NCI-H187 treated with DMSO at 0.1 percent for 48 hours (cell line): ENCODE results near the gene SNAP91.
"Not testable (repeated sequence)": the region's sequence is repeated elsewhere in the genome, so short reads cannot be mapped to it uniquely, and the experiment has no call there.

Source experiments
- DNase-seq: peaks from one replicate; lab custom pipeline; 2025; lab: John Stamatoyannopoulos, UW

SNAP91 gene, protein sequence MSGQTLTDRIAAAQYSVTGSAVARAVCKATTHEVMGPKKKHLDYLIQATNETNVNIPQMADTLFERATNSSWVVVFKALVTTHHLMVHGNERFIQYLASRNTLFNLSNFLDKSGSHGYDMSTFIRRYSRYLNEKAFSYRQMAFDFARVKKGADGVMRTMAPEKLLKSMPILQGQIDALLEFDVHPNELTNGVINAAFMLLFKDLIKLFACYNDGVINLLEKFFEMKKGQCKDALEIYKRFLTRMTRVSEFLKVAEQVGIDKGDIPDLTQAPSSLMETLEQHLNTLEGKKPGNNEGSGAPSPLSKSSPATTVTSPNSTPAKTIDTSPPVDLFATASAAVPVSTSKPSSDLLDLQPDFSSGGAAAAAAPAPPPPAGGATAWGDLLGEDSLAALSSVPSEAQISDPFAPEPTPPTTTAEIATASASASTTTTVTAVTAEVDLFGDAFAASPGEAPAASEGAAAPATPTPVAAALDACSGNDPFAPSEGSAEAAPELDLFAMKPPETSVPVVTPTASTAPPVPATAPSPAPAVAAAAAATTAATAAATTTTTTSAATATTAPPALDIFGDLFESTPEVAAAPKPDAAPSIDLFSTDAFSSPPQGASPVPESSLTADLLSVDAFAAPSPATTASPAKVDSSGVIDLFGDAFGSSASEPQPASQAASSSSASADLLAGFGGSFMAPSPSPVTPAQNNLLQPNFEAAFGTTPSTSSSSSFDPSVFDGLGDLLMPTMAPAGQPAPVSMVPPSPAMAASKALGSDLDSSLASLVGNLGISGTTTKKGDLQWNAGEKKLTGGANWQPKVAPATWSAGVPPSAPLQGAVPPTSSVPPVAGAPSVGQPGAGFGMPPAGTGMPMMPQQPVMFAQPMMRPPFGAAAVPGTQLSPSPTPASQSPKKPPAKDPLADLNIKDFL

DNA sequence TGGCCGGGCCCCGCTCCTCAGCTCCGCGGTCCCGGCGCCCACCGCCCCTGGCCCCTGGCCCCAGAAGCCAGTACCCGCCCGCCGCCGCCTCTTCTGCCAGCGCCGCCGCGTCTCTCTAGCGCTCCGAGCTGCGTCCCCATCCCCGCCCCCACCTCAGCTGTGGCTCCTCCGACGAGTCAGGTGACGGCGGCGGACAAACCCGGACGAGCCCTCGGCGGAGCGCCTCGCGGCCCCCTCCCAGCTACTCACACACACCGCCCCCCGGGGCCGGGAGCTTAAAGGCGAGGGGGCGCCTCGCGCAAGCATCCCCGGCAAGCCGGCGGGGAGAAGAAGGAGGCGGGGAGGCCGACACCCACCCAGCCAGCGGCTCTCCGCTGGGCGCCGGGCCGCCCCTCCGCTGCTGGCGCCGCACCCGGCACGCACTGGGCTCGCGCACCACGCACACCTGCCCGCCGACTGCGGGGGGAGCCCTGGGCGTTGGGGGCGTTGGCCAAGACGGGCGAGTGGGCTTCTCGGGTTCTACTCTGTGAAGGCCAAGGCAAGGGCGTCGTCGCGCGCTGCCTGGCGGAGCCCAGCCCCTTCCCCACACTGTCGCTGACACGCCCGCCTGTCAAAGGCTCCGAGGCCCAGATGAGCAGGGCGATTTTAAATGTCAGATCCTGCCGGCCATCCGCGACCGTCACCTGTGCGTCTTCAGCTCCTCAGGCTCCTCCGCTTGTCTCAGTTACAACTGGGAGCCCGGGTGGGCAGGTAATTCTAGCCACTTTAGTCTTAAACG, at the start of gene SNAP91:
Gene SNAP91, minus strand, starts transcription at position 132 of the 778 bp plus-strand sequence. CDS start 1,174 bp downstream, outside the sequence.
- DNase-seq = no peak

DNA sequence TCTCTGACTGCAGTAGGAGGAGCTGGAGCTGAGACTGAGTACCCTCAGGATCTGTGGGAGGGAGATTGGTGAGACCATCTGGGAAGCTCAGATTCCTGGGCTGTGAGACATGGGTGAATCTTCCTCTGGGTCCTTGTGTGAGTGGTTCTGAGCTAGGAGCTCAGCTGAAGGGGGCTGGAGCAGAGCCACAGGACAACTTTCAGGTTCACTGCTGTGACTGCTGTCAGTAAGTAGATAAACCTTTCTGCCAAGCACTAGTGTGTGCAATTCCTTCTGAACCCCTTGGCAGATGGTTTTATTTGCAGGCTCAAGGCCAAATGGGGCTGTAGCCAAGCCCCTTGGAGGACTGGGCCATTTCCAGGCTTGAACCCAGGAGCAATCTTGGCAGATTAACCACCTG, 49.6 kb upstream of the SNAP91 start:
- no peak for DNase-seq

DNA sequence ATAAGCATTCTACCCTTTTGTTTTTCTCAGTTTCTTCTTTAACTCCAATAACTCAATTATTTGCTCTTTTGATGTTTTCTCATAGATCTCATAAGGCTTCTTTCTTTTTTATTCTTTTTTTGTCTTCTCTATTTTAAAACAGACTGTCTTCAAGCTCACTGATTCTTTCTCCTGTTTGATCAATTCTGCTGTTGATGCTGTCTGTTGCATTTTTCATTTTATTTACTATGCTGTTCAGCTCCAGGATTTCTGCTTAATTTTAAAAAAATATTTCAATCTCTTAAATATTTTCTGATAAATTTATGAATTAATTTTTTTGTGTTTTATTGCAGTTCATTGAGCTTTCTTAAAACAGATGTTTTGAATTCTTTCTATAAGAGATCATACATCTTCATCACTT, 48.1 kb upstream of the SNAP91 start:
- DNase-seq = no peak

DNA sequence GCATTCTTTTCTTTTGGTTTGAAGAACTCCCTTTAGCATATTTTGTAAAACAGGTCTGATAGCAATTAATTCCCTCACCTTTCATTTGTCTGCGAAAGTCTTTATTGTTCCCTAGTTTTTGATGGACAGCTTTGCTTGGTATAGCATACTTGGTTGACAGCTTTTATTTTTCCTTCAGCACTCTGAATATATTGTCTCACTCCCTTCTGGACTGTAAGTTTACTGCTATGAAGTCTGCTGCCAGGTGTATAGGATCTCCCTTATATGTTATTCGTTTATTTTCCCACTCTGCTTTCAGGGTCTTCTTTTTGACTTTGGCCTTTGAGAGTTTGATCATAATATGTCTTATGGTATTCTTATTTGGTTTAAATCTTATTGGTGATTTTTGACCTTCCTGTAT, 47.7 kb upstream of the SNAP91 start:
- DNase-seq = no peak

DNA sequence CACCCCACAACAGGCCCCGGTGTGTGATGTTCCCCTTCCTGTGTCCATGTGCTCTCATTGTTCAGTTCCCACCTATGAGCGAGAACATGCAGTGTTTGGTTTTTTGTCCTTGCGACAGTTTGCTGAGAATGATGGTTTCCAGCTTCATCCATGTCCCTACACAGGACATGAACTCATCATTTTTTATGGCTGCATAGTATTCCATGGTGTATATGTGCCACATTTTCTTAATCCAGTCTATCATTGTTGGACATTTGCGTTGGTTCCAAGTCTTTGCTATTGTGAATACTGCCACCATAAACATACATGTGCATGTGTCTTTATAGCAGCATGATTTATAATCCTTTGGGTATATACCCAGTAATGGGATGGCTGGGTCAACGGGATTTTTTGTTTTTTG, 43.5 kb upstream of the SNAP91 start:
- not testable (repeated sequence) for DNase-seq

DNA sequence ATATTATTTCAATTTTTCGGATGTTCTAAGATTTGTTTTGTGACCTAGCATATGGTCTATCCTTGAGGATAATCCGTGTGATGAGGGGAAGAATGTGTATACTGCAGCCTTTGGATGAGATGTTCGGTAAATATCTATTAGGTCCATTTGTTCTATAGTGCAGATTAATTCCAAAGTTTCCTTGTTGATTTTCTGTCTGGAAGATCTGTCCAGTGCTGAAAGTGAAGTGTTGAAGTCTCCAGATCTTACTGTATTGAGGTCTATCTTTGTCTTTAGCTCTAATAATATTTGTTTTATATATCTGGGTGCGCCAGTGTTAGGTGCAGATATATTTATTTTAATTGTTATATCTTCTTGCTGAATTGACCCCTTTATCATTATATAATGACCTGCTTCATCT, 32.2 kb upstream of the SNAP91 start:
- DNase-seq = no peak

DNA sequence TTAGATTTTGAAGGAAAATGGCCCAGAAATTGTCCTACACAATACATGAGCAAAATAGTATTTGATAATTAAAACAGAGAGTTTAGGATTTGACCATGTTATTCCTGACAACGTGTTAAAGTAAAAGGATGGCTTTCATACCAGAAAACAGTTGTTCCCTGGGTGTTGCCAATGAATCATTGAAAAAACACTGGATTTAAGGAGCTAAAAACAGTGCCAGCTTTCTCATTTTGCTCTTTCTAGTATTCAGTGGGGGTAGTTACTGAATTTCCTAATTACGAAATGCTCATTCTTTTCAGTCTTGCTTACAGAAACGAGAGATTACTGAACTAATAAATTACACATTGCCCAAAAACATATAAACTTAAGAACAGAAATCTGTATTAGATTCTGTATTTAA, 26.6 kb upstream of the SNAP91 start:
- no peak for DNase-seq

DNA sequence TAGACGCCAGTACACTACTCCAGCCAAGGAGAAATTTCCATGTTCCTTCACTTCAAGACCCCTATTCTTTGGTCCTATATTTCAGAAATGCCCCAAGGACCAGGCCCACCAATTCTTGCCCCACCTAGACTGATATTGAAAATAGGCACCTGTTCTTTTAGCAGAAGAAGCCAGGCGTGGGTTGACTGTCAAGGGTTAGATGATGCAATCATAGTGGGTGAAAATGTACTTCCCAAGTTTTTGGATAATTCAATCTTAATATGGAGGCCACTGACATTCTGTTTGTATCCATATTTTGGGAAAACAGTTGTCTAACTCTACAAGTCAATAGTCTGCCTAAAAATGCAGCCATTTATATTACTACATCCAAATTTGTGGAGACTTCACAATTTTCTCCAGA, 21.0 kb upstream of the SNAP91 start:
- no peak for DNase-seq

DNA sequence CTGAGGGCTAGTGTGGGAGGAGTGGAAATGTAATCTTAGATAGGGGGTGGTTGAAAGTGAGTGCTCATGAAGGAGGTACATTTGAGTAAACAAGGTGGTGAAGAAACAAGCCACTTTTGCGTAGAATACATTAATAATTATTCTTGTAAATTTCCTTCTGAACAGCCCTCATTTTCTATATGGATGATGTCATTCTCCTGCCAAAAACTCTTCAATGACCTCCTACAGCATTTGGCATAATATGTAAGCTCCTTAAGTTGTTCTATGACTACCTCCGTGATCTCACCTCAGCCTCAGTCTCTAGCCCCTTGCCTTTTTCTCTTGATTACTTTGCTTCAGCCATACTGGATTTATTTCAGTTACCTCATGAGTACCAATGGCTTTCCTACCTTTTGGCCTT, 14.0 kb upstream of the SNAP91 start:
- no peak for DNase-seq

DNA sequence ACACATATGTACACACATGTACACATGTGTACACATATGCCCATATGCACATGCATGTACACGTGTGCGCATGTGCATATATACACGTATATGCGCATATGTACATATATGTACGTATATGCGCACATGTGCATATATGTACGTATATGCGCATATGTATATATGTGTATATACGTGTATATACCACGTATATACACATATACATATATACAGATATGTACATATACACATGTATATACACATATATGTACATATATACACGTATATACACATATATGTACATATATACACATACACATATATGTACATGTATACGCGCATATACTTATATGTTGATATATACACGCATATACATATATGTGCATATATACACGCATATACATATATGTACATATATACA, 8.9 kb upstream of the SNAP91 start:
- no peak for DNase-seq

DNA sequence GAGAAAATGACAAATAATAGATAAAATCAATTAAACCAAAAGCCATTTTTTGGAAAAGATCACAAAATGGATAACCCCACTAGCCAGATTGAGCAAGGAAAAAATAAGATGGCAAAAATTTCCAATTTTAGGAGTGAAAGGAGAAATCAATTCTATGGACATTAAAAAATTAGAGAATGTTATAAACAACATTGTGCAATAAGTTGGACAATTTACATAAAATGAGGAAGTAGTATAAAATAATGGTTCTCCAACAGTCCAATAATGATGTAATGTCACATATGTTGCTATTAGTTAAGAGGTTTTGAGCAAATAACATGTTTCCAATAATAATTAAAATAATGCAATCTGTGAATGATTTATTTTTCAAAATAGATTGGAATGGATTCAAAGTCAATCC, 3.1 kb upstream of the SNAP91 start:
- no peak for DNase-seq

DNA sequence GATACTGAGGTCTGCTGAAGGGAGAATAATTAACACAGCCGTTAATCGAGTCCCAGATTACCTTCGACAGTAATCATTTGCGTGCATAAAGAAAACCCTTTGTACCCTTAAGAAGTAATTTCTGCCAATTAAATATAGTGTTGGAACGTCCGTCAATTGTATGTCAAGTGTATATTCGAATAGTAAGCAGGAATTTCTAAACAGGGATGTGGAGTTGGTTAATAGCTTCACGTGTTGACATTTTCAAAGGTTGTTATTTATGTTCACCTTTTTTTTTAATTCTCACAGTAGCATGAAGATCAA, 798 bp upstream of the SNAP91 start:
- DNase-seq = no peak

DNA sequence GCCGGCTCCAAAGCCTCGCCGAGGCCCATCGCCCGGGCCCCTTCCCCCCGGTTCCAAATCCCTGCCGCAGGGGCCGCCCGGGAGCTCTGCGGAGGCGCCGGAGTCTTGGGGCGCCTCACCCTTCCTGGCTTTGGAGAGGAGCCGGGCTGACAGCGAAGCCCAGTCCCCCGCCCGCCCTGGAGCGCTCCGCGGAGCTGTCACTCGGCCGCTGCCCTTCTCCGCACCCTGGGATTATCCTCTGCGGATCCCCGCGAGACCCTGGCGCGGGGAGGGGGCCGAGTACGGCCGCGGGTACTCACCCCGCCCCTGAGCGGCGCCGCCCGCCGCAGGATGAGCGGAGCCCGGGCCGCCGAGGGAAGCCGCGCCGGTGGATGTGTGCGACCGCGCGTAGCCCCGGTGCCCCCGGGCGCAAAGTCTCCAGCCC, 343 bp downstream of the SNAP91 start:
- DNase-seq = no peak

DNA sequence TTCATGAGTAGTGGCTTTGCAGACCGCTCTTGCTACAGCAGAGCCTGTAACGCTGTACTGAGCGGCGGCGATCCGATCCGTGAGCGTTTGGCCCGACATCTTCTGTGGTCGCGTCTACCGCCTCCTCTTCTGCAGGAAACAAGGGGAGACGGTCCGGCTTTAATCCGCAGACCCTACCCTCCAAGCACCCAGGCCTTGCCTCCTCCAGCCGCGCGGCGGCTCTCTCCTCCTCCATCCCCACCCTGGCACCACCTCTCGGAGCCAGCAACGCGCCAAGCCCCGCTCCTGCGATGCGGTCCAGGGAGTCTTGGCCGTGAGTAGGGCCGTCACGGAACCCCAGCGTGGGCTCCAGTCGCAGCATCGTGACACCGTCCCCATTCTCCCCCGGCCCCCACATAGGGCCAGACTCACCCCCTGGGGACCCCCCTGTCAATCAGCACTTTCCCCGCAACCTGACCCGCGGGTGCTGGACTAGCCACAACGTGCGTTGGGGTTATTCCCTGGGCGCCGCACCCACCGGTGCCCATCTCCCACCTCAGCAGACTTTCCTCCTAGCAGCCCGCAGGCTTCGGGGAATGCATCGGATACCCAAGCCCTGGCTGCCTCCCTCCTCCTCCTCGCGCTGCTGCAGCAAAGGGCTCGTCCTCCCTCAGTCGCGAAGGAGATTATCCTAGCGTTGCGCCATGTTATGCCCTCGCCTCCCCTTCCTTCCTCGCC, 914 bp downstream of the SNAP91 start:
- no peak for DNase-seq

DNA sequence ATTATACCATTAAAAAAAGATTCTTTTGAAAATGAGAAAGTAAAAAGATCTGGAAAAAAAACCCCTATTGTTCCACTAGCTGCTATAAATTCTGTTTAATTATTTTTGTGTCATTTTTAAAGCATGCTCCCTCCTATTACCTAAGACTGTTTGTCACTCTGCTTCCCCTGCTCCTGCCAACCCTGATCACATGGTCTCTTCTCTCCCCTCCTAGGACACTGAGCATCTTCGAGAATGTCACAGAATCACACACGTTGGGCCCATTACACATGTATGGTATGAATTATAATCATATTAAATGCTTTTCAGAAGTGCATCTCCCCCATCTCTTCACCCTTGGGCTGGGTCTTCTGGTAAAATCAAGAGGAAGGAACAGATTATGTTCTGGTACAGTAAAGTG, 6.2 kb downstream of the SNAP91 start:
- no peak for DNase-seq

DNA sequence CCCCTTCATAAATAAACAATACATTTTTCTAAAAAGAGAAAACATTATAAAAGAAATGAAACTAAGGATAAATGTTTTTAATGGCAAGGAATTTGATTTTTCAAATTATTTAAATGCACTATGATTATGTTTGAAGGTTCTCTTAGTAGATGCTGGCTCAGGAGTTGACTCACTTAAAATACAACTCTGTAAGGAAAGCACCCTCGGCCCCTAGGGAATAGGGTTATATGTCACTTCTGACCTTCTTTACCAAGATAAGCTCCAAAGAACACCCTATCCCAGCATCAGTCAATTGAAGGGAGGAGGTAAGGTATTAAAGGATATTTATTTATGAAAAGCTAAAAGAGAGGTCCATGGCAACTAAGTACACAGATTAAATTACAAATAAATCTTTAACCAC, 6.8 kb downstream of the SNAP91 start:
- DNase-seq = no peak

DNA sequence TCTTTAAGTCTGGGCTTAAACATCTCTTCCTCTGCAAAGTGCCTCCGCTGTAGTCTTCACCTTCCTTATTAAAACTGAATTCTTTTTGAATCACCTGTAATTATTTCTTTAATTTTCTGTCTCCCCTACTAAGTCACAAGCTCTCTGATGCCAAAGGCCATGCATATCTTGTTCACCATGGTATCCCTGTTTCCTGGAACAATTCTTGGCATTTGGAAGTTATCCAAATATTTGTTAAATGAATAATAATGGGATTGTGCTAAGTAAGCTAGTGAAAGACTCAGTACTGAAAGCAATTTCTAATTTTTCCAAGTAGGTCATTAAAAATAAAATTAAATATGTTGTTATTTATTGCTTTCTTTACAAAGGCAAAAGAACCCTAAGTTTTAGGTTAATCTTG, 12.2 kb downstream of the SNAP91 start:
- no peak for DNase-seq

DNA sequence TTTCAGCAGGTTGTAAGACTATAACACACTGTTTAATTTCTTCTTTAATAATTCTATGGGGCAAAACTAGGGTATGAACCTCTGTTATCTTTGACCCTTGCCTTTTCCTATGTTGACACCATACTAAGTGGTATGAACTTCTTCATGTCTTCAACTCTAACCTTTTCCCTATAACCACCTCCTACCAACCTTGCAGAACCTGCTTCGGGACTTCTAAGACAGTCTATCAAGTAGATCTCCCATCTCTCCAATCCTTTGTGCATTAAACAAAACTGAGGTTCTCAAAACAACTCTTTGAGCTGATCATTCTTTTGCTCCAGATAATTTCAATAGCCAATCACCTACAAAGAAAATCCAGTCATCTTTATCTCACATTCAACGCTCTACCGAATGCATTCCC, 23.4 kb downstream of the SNAP91 start:
- no peak for DNase-seq

DNA sequence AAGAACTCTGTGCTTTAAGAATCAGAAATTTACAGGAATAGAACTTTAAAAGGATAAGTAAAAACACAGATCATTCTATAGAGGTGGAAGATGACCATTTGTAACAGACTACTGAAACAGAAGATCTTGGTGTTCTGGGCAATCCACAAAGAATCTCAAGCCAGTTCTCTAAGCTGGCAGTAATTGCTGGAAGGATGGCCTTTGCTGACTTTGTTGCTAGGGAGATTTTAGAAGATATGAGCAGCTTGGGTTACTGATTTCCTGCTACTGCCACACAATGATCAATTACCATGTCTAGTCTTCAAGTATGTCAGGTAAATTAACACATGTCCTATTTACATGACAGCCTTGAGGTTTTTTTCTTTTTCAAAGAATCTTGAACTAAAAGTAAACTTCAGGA, 31.1 kb downstream of the SNAP91 start:
- DNase-seq = no peak

DNA sequence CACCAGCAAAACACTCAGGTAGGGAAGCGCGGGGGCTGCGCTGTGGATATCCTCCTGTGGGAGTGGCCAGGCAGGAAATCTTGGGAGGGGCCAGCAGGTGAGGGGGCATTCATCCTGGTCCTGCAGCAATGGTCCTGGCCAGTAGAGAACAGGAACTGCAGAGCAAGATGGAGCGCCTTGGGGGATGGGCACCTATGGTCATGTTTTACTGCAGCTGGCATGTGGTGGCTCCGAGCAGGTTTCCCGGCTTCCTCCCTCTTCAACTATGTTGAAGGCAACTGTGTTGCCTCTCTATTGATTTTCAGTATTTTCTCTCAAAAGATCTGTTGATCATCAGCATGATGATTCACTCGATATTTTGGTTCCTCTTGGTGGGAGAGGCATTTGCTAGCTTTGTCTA, 70.9 kb downstream of the SNAP91 start:
- no peak for DNase-seq

DNA sequence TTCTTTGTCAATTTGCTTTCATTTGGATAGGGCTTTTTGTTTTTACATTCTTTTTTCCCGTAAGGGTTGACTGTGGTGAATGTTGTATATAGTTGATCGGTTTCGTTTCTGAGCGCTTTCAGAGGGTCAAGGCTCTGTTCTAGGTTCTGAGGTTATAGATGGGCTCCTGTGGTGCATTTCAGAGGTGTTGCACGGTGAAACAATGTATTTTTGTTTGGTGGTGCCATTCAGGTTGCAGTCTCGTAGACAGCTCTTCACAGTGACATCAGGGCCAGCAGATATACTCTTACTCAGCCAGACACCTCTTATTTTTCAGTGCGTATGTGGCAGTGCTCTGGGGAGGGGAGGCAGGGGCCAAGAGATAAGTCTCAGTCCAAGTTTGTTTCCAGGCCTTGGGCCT, 72.1 kb downstream of the SNAP91 start:
- DNase-seq = no peak

DNA sequence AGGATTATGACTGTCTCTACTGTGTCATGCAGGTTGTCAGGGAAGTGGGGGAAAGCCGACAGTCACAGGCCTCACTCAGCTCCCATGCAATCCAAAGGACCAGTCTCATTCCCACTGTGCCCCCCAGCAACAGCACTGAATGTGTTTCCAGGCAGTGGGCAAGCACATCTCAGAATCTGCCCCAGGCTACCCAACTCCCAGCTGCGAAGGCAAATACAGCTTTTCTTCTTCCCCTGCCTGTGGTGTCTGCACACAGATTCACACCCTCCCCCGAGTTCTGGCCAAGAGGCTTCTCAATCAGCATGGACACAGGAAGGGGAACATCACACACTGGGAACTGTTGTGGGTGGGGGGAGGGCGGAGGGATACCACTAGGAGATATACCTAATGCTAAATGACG, 75.3 kb downstream of the SNAP91 start:
- DNase-seq = no peak
